OCI-LY7 (cell line): Measurements from ENCODE around the gene MPPED1. TPM values are rescaled to one million over a fixed set of nuclear protein-coding genes. Genes with fewer than 3 reads are reported as not detected.

ENCODE experiments used
- BruUV-seq: library from RNA; stranded (reverse); fragments of 400-500 nt; replicated peaks from 2 replicates; lab custom pipeline; 2021; lab: Mats Ljungman, UMichigan
- CTCF ChIA-PET: fragments of 300-600 bp; sonication (Branson Sonifier 250); formaldehyde crosslinking; loops from one replicate; lab custom pipeline; 2022; ENCODE audit warnings: antibody characterized with exemption; ENCODE audit not compliant: unreplicated experiment; lab: Charles Lee
- POLR2A ChIA-PET: fragments of 300-600 bp; sonication (Branson Sonifier 250); formaldehyde crosslinking; loops from one replicate; lab custom pipeline; 2022; ENCODE audit warnings: antibody characterized with exemption; lab: Charles Lee
- DNase-seq: peaks from one replicate; pipeline ENCODE4 v3.0.0-alpha.2; 2015; ENCODE audit warnings: low spot score
- H2AFZ ChIP-seq: fragments of 200-600 bp; sonication (generic), shearing (Covaris generic); 2 replicates; pipeline ENCODE4 v1.6.1; 2014; ENCODE audit warnings: mild to moderate bottlenecking, antibody characterized with exemption, low read length, moderate library complexity
- H3K27ac ChIP-seq: fragments of 200-600 bp; sonication (generic); 2 replicates; pipeline ENCODE4 v1.5.1; 2014; ENCODE audit warnings: mixed run types, low read depth, mild to moderate bottlenecking, moderate library complexity, low read length, inconsistent platforms; ENCODE audit not compliant: poor library complexity, severe bottlenecking
- H3K36me3 ChIP-seq: fragments of 200-600 bp; sonication (generic); 2 replicates; pipeline ENCODE4 v1.6.1; 2014; ENCODE audit warnings: mild to moderate bottlenecking, antibody characterized with exemption, low read length, moderate library complexity, mixed read lengths; ENCODE audit not compliant: insufficient read depth
- H3K4me1 ChIP-seq: fragments of 200-600 bp; sonication (generic); 2 replicates; pipeline ENCODE4 v1.5.1; 2014; ENCODE audit warnings: mild to moderate bottlenecking, low read length; ENCODE audit not compliant: insufficient read depth, poor library complexity, severe bottlenecking
- H3K4me2 ChIP-seq: fragments of 200-600 bp; sonication (generic); 2 replicates; pipeline ENCODE4 v1.6.1; 2014; ENCODE audit warnings: mild to moderate bottlenecking, low read length
- H3K4me3 ChIP-seq: fragments of 200-600 bp; sonication (generic); 2 replicates; pipeline ENCODE4 v1.5.1; 2014; ENCODE audit warnings: mild to moderate bottlenecking, low read depth, low read length; ENCODE audit not compliant: poor library complexity, severe bottlenecking
- H3K79me2 ChIP-seq: fragments of 200-600 bp; sonication (generic); 2 replicates; pipeline ENCODE4 v1.6.1; 2016; ENCODE audit warnings: low read depth, mild to moderate bottlenecking, low read length, moderate library complexity, mixed read lengths; ENCODE audit not compliant: insufficient read depth
- H3K9me2 ChIP-seq: fragments of 200-600 bp; sonication (generic); 2 replicates; pipeline ENCODE4 v1.6.1; 2016; ENCODE audit warnings: mild to moderate bottlenecking, low read length, mixed read lengths; ENCODE audit not compliant: insufficient read depth
- H3K9me3 ChIP-seq: fragments of 200-600 bp; sonication (generic); 2 replicates; pipeline ENCODE4 v1.6.1; 2014; ENCODE audit warnings: mild to moderate bottlenecking, mixed run types, low read length, mixed read lengths
- H4K20me1 ChIP-seq: fragments of 200-600 bp; sonication (generic); 2 replicates; pipeline ENCODE4 v1.6.1; 2014; ENCODE audit warnings: mild to moderate bottlenecking, antibody characterized with exemption, low read length, moderate library complexity, mixed read lengths; ENCODE audit not compliant: insufficient read depth
- CTCF ChIP-seq: fragments of 200-600 bp; sonication (generic); conservative IDR thresholded peaks from 2 replicates; pipeline ENCODE4 v1.5.1; 2014; ENCODE audit warnings: mild to moderate bottlenecking, antibody characterized with exemption, low read length, moderate library complexity, mixed read lengths
- EZH2phosphoT487 ChIP-seq: fragments of 200-600 bp; sonication (generic); IDR thresholded peaks from 2 replicates; pipeline ENCODE4 v1.6.1; 2018; ENCODE audit warnings: low read depth, borderline replicate concordance, mild to moderate bottlenecking, mixed run types, antibody characterized with exemption, low read length, moderate library complexity, mixed read lengths
- intact Hi-C: fragments of 100-400 bp; cut with micrococcal nuclease; formaldehyde crosslinking; loops from one replicate; pipeline ENCODE4 v1.10.0; 2022; ENCODE audit not compliant: unreplicated experiment
- total RNA-seq, 2 experiments: library from RNA; depleted of rRNA in 1 of 2; stranded (reverse); fragments of >200 nt in 1 of 2; shearing (Covaris generic) in 1 of 2; gene quantifications; 2 replicates each; pipeline ENCODE4 v1.2.3, GENCODE V29; 2014 to 2022

The MPPED1 gene
- total RNA-seq, 2 experiments from 2014 or later, result not detected

GRCh38 chr22:43415681-43416080 lies 3.9 kb downstream of the MPPED1 start:
- ChIA-PET CTCF (no interaction called here), POLR2A (no interaction called here)
- H2AFZ ChIP-seq, result no peak overlapping the region
- no peaks in the 10 kb centered on the region for H4K20me1 ChIP-seq
- no peaks in the 10 kb centered on the region for H3K9me2 ChIP-seq
- H3K27ac ChIP-seq, result no peak overlapping the region
- TF ChIP-seq EZH2phosphoT487, result no peak
- TF ChIP-seq CTCF, result no peak
- H3K79me2 ChIP-seq, result no peaks in the 10 kb centered on the region
- H3K4me3 ChIP-seq, result no peak overlapping the region
- intact Hi-C loops, result no loop called here
- no peaks in the 10 kb centered on the region for H3K36me3 ChIP-seq
- no peak overlapping the region for H3K4me2 ChIP-seq
- DNase-seq, result no peak
- H3K4me1 ChIP-seq, result no peaks in the 10 kb centered on the region
- no peaks in the 10 kb centered on the region for H3K9me3 ChIP-seq
- BruUV-seq, result no TSS peak

GRCh38 chr22:43417555-43417954 lies 5.7 kb downstream of the MPPED1 start:
- TF ChIP-seq EZH2phosphoT487 (no peak), CTCF (no peak)
- Histone ChIP-seq H3K9me3 (no peaks in the 10 kb centered on the region), H3K4me3 (no peak overlapping the region), H3K9me2 (no peaks in the 10 kb centered on the region), H3K27ac (no peak overlapping the region), H3K4me1 (no peaks in the 10 kb centered on the region), H3K36me3 (no peaks in the 10 kb centered on the region), H4K20me1 (no peaks in the 10 kb centered on the region), H3K4me2 (no peak overlapping the region), H3K79me2 (no peaks in the 10 kb centered on the region), H2AFZ (no peak overlapping the region)
- BruUV-seq, result no TSS peak
- no peak for DNase-seq
- intact Hi-C loops, result no loop called here
- ChIA-PET POLR2A (no interaction called here), CTCF (no interaction called here)

- BruUV-seq, result no TSS peak
- intact Hi-C loops, result no loop called here
- ChIA-PET POLR2A (no interaction called here), CTCF (no interaction called here)
- TF ChIP-seq CTCF (no peak), EZH2phosphoT487 (no peak)
- H3K4me2 ChIP-seq, result no peak overlapping the region
- no peak overlapping the region for H2AFZ ChIP-seq
- H3K27ac ChIP-seq, result no peak overlapping the region
- H3K9me2 ChIP-seq, result no peaks in the 10 kb centered on the region
- H3K9me3 ChIP-seq, result no peaks in the 10 kb centered on the region
- H3K4me1 ChIP-seq, result no peaks in the 10 kb centered on the region
- H3K79me2 ChIP-seq, result no peaks in the 10 kb centered on the region
- no peak overlapping the region for H3K4me3 ChIP-seq
- H4K20me1 ChIP-seq, result no peaks in the 10 kb centered on the region
- no peaks in the 10 kb centered on the region for H3K36me3 ChIP-seq
- DNase-seq, result no peak
Measured at GRCh38 chr22:43418079-43418825, 6.4 kb downstream of the MPPED1 start.
